Endothelial cell of umbilical vein (primary cell): ENCODE data around the gene MRPL2. TPM values are rescaled to one million over a fixed set of nuclear protein-coding genes. Genes with fewer than 3 reads are reported as not detected.

Experiments
- BruUV-seq: library from RNA; stranded (reverse); fragments of 400-500 nt; replicated peaks from 2 replicates; lab custom pipeline; 2021; lab: Mats Ljungman, UMichigan
- CTCF ChIA-PET: fragments of 300-600, 350-600 bp; sonication (Branson Sonifier 250); formaldehyde crosslinking; loops from one replicate; lab custom pipeline; 2021; ENCODE audit warnings: antibody characterized with exemption, inconsistent platforms; lab: Charles Lee
- POLR2A ChIA-PET: fragments of 300-600, 350-600 bp; sonication (Branson Sonifier 250); formaldehyde crosslinking; loops from one replicate; lab custom pipeline; 2021; ENCODE audit warnings: antibody characterized with exemption, inconsistent platforms; lab: Charles Lee
- DNase-seq: peaks from one replicate; pipeline ENCODE4 v3.0.0-alpha.2; 2011; ENCODE audit warnings: low read depth, low spot score
- FAIRE-seq: peaks from 2 replicates; lab custom pipeline; 2011; peaks lifted over from hg19 to GRCh38; lab: Jason Lieb, UNC
- H2AFZ ChIP-seq: 2 replicates; pipeline ENCODE4 v1.6.0; 2012; ENCODE audit warnings: low read depth, low read length, control low read depth, inconsistent platforms
- H3K27ac ChIP-seq: 2 replicates; pipeline ENCODE4 v1.5.1; 2011; ENCODE audit warnings: low read depth, mild to moderate bottlenecking, control low read depth, low read length, moderate library complexity; ENCODE audit not compliant: insufficient read depth
- H3K27me3 ChIP-seq, 2 experiments: 2 replicates each; pipeline versions ENCODE4 v1.6.0 to v1.6.1; 2011; ENCODE audit warnings: low read length in 2 of 2, mixed read lengths in 1 of 2; ENCODE audit not compliant: control insufficient read depth in 2 of 2, insufficient read depth in 2 of 2
- H3K36me3 ChIP-seq, 2 experiments: 2 replicates in 1 of 2; 3 replicates in 1 of 2; pipeline ENCODE4 v1.5.1; 2011; ENCODE audit warnings: low read length in 2 of 2, mild to moderate bottlenecking in 1 of 2, moderate library complexity in 1 of 2; ENCODE audit not compliant: control insufficient read depth in 2 of 2, insufficient read depth in 2 of 2; ENCODE audit errors: extremely low read depth in 1 of 2
- H3K4me1 ChIP-seq: 3 replicates; pipeline ENCODE4 v1.5.1; 2011; ENCODE audit warnings: mild to moderate bottlenecking, low read length; ENCODE audit not compliant: control insufficient read depth, insufficient read depth; ENCODE audit errors: extremely low read depth
- H3K4me2 ChIP-seq: 2 replicates; pipeline ENCODE4 v1.6.1; 2011; ENCODE audit warnings: low read length, control low read depth, mixed read lengths; ENCODE audit not compliant: insufficient read depth
- H3K4me3 ChIP-seq, 3 experiments: fragments of 200-600 bp in 1 of 3; sonication (generic), shearing (Covaris generic) in 1 of 3; replicated peaks in 1 of 3; 2 replicates each; pipeline ENCODE4 v1.5.1; 2011 to 2016; ENCODE audit warnings: control low read depth in 3 of 3, low read length in 3 of 3, mild to moderate bottlenecking in 2 of 3, inconsistent platforms in 1 of 3, low read depth in 1 of 3, moderate library complexity in 1 of 3; ENCODE audit not compliant: insufficient read depth in 1 of 3
- H3K79me2 ChIP-seq: 2 replicates; pipeline ENCODE4 v1.6.0; 2012; ENCODE audit warnings: low read length, inconsistent platforms; ENCODE audit not compliant: control insufficient read depth, insufficient read depth
- H3K9ac ChIP-seq: replicated peaks from 2 replicates; pipeline ENCODE3; 2011; ENCODE audit warnings: low read length, control low read depth; ENCODE audit not compliant: insufficient read depth; ENCODE audit errors: extremely low read depth
- H3K9me1 ChIP-seq: replicated peaks from 3 replicates; pipeline ENCODE4 v1.6.0; 2011; ENCODE audit warnings: mild to moderate bottlenecking, low read length; ENCODE audit not compliant: control insufficient read depth, insufficient read depth; ENCODE audit errors: extremely low read depth
- H3K9me3 ChIP-seq: replicated peaks from 2 replicates; pipeline ENCODE4 v1.5.1; 2012; ENCODE audit warnings: low read length, inconsistent platforms; ENCODE audit not compliant: control insufficient read depth, insufficient read depth
- H4K20me1 ChIP-seq: replicated peaks from 2 replicates; pipeline ENCODE3; 2011; ENCODE audit warnings: mild to moderate bottlenecking, low read length; ENCODE audit not compliant: control insufficient read depth, insufficient read depth; ENCODE audit errors: extremely low read depth
- EZH2 ChIP-seq: IDR thresholded peaks from 2 replicates; pipeline ENCODE4 v1.6.1; 2012; ENCODE audit warnings: borderline replicate concordance, low read depth, mild to moderate bottlenecking, moderate library complexity, low read length, inconsistent platforms; ENCODE audit not compliant: severe bottlenecking
- FOS ChIP-seq: IDR thresholded peaks from 2 replicates; pipeline ENCODE4 v1.6.1; 2011; ENCODE audit warnings: mild to moderate bottlenecking, low read length, moderate library complexity, borderline replicate concordance; ENCODE audit not compliant: insufficient read depth
- GATA2 ChIP-seq: IDR thresholded peaks from 2 replicates; pipeline ENCODE4 v1.7.0; 2011; ENCODE audit warnings: low read depth, mild to moderate bottlenecking, moderate library complexity, mixed read lengths, low read length; ENCODE audit not compliant: insufficient read length, insufficient read depth
- JUN ChIP-seq: IDR thresholded peaks from 2 replicates; pipeline ENCODE4 v1.6.1; 2011; ENCODE audit warnings: borderline replicate concordance, low read depth; ENCODE audit not compliant: insufficient read length, insufficient read depth
- MYC ChIP-seq: IDR thresholded peaks from one replicate; pipeline ENCODE4 v1.6.1; 2011; ENCODE audit warnings: mild to moderate bottlenecking, low read depth, low read length
- POLR2A ChIP-seq: IDR thresholded peaks from 2 replicates; pipeline ENCODE4 v1.6.1; 2012; ENCODE audit warnings: low read depth, mild to moderate bottlenecking, control low read depth, low read length
- POLR2AphosphoS5 ChIP-seq: IDR thresholded peaks from 2 replicates; pipeline ENCODE4 v1.6.1; 2012; ENCODE audit warnings: low read depth, mild to moderate bottlenecking, control low read depth, low read length, moderate library complexity; ENCODE audit not compliant: insufficient read depth
- dilution Hi-C: fragments of 300-500 bp; cut with MboI; formaldehyde crosslinking; loops from one replicate; pipeline ENCODE4 v1.15.0; 2019; ENCODE audit warnings: low sequenced_read_pairs; ENCODE audit not compliant: extremely low pct_ligation_motif_present
- intact Hi-C: fragments of 100-400 bp; cut with micrococcal nuclease; formaldehyde crosslinking; loops from one replicate; pipeline ENCODE4 v1.10.0; 2022
- polyA plus RNA-seq, 4 experiments: library from polyadenylated mRNA; depleted of rRNA in 3 of 4; stranded (reverse) in 3 of 4; unstranded in 1 of 4; fragments of >200 nt; gene quantifications; 2 replicates each; pipeline versions ENCODE4 v1.2.1 to v1.2.3, GENCODE V29; 2011 to 2012; ENCODE audit warnings: missing spikeins in 1 of 4
- total RNA-seq: library from RNA; stranded (reverse); gene quantifications from 2 replicates; pipeline ENCODE4 v1.2.3, GENCODE V29; 2021
- TF ChIP-seq, protein P1 (sequence below): IDR thresholded peaks from 2 replicates; pipeline ENCODE4 v1.6.1; 2011; ENCODE audit not compliant: insufficient read depth, insufficient read length
- TF ChIP-seq, protein P2 (sequence below), 2 donors: IDR thresholded peaks; 1 replicate in 1 of 2; 2 replicates in 1 of 2; pipeline ENCODE4 v1.5.1; 2011; ENCODE audit warnings: low read length in 2 of 2, mild to moderate bottlenecking in 2 of 2, moderate library complexity in 2 of 2, control low read depth in 1 of 2, inconsistent platforms in 1 of 2, low read depth in 1 of 2; ENCODE audit not compliant: insufficient read depth in 1 of 2; ENCODE audit errors: extremely low read depth in 1 of 2

The MRPL2 gene
- total and polyA plus RNA-seq, 2 donors (not counting 3 experiments of a cell fraction or from before 2014, with no cell fraction given), result 37.6 to 63.6 TPM

DNA sequence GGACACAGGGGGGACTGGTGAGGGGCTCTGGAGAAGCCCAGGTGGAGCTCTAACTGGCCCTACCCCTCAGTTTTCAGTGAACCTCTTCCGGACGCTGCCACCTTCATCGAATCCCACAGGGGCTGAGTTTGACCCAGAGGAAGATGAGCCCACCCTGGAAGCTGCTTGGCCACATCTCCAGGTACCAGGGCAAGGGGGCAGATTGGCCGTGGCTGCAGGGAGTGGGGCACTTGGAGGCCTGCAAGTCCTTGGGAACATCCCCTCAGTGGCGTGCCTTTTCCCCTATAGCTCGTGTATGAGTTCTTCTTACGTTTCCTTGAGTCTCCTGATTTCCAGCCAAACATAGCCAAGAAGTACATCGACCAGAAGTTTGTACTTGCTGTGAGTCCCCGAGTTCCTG lies 52.1 kb downstream of the MRPL2 start:
- Histone ChIP-seq H3K27me3 (no peaks in the 10 kb centered on the region), H2AFZ (no peak overlapping the region), H3K4me3 (no peak overlapping the region), H3K79me2 (no peaks in the 10 kb centered on the region), H3K9me3 (no peaks in the 10 kb centered on the region), H3K36me3 (peaks cover 16 to 33% of the 10 kb centered on the region in 2 experiments), H3K4me1 (peaks cover under 1% of the 10 kb centered on the region), H3K9me1 (no peaks in the 10 kb centered on the region), H3K4me2 (no peak overlapping the region), H3K9ac (no peak overlapping the region), H4K20me1 (no peaks in the 10 kb centered on the region), H3K27ac (no peak overlapping the region)
- FAIRE-seq (no peak), DNase-seq (no peak)
- ChIA-PET POLR2A (no interaction called here), CTCF (interaction anchor here (1.1 to 8.7 kb wide), 2 partner anchors 11 to 137 kb away, joined by 4 to 55 read pairs; no protein-coding TSS in a partner anchor)
- intact Hi-C loops (loop anchor here (5.0 kb wide), 1 partner anchor 120 kb away; no protein-coding TSS in a partner anchor), dilution Hi-C loops (no loop called here)
- BruUV-seq, result no TSS peak
- TF ChIP-seq, protein P1, sequence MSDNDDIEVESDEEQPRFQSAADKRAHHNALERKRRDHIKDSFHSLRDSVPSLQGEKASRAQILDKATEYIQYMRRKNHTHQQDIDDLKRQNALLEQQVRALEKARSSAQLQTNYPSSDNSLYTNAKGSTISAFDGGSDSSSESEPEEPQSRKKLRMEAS, result no peak
- TF ChIP-seq, protein P2, sequence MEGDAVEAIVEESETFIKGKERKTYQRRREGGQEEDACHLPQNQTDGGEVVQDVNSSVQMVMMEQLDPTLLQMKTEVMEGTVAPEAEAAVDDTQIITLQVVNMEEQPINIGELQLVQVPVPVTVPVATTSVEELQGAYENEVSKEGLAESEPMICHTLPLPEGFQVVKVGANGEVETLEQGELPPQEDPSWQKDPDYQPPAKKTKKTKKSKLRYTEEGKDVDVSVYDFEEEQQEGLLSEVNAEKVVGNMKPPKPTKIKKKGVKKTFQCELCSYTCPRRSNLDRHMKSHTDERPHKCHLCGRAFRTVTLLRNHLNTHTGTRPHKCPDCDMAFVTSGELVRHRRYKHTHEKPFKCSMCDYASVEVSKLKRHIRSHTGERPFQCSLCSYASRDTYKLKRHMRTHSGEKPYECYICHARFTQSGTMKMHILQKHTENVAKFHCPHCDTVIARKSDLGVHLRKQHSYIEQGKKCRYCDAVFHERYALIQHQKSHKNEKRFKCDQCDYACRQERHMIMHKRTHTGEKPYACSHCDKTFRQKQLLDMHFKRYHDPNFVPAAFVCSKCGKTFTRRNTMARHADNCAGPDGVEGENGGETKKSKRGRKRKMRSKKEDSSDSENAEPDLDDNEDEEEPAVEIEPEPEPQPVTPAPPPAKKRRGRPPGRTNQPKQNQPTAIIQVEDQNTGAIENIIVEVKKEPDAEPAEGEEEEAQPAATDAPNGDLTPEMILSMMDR (IDR thresholded peaks at IDR 0.05; ENCODE audit: extremely low read depth in 1 of 2, insufficient read depth in 1 of 2, low read depth in 1 of 2, low read length in 2 of 2), result no peak
- no peak for TF ChIP-seq POLR2AphosphoS5
- TF ChIP-seq FOS, result no peak
- TF ChIP-seq EZH2, result no peak
- TF ChIP-seq POLR2A, result no peak
- no peak for TF ChIP-seq JUN
- no peak for TF ChIP-seq MYC
- TF ChIP-seq GATA2, result no peak
